ENCODE measurements around the gene GPANK1.

GPANK1 gene

DNA sequence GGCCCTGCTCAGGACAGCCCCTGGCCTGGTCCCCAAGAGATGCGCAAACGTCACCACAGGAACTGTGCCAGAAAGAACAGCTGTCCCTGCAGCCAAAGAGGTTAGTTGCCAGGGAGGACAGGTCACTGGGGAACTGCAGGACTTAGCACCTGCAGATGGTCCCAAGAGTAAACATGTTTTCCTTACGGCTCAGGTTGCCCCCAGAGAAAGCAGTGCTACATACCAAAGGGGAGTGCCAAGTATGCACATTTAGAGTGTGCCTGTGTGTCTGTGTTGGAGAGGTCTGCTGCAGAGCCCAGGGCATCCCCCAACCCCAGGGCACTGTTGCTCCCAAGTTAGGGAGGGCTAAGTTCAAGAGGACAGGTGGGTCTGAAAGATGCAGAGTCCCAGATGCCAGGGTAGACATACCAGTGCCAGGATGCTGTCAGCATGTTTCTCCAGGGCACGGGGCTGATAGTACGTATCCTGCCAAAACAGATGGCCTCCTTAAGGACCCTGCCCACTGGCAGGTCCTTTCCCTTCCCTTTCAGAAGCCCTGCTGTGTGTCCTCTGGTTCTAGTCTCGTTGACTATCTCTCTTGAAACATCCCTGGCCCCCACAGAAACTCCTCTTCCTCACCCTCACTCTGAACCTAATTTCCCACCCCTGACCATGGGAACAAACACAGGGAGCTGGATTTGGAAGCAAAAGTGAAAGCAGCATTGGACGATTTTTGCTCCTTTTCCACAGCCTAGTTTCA, 37.0 kb upstream of the GPANK1 start:
- TF ChIP-seq, protein P1, sequence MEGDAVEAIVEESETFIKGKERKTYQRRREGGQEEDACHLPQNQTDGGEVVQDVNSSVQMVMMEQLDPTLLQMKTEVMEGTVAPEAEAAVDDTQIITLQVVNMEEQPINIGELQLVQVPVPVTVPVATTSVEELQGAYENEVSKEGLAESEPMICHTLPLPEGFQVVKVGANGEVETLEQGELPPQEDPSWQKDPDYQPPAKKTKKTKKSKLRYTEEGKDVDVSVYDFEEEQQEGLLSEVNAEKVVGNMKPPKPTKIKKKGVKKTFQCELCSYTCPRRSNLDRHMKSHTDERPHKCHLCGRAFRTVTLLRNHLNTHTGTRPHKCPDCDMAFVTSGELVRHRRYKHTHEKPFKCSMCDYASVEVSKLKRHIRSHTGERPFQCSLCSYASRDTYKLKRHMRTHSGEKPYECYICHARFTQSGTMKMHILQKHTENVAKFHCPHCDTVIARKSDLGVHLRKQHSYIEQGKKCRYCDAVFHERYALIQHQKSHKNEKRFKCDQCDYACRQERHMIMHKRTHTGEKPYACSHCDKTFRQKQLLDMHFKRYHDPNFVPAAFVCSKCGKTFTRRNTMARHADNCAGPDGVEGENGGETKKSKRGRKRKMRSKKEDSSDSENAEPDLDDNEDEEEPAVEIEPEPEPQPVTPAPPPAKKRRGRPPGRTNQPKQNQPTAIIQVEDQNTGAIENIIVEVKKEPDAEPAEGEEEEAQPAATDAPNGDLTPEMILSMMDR (IDR thresholded peaks at IDR 0.05; ENCODE audit: extremely low read depth, missing control alignments) = no peak
- no peak for DNase-seq (ENCODE audit: low spot score)

DNA sequence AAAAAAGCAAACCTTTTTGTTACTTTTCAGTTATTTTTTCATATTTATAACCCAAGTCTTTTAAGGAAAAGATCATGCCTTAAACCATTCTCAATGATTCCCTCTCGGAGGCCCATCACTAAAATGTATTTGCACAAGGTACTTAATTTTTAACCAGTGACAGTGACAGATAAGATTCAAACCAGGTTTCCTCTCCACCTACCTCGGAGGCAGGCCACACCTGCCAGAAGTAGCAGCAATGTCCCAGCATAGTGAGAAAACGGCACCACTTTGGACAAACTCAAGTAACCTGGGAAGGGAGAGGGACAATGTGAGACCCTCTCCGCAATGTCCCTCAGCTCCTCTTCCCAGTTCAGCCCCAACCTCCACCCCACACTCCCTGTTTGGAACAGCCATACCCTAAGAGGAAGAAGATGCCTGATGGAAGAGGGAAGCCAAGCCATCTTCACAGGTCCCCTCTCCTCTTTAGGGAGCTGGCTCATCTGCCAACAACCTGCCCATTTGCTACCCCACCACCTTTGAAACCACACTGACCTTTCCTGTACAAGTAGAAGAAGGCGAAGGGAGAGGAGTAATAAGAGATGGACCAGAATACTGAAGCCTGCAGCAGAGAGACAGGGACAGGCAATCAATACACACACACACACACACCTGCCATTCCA, 36.1 kb upstream of the GPANK1 start:
- DNase-seq (ENCODE audit: low spot score) = no peak
- TF ChIP-seq, protein P1 (IDR thresholded peaks at IDR 0.05; ENCODE audit: extremely low read depth, missing control alignments) = no peak

DNA sequence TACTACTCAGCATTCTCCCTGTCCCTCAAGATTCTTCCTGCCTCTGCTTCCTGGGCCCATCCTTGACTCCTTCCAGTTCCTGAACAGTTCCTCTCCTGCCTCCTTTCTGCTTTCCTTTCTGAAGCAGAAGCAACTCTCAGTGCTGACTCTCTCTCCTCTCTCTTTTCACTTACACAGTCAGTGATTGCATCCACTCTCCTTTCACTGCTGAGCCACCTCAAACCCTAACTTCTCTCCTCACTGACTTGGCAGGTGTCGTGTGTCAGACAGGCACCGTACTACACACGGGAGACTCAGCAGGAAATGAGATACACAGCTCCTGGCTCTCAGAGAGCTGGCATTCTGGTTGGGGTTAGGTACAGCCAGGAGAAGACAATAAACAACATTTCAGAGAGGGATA, 32.8 kb upstream of the GPANK1 start:
- DNase-seq (ENCODE audit: low spot score) = no peak

DNA sequence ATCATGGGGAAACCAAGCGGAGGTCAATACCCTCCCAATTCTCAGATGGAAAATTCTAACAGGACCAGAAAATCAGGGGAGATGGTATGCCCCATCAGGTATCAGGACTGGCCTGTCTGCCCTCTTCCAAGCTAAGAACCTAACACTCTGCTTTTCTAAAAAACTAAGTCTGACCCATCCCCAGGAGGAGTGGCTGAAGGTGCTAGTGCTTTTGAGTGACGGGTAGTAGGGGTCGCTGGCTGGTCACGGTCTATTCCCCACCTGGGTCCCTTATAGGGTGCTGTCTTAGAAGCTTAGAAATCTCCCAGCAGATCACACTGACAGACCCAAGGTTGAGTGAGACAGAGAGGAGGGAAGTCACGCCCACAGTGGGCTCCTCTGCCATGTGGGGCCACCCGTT, 28.7 kb upstream of the GPANK1 start:
- TF ChIP-seq, protein P1 (IDR thresholded peaks at IDR 0.05; ENCODE audit: extremely low read depth, missing control alignments) = no peak
- DNase-seq (ENCODE audit: low spot score) = no peak

More for the DNA sequence above, 32.8 kb upstream of the GPANK1 start:
- TF ChIP-seq, protein P1 (IDR thresholded peaks at IDR 0.05; ENCODE audit: extremely low read depth, missing control alignments) = no peak

DNA sequence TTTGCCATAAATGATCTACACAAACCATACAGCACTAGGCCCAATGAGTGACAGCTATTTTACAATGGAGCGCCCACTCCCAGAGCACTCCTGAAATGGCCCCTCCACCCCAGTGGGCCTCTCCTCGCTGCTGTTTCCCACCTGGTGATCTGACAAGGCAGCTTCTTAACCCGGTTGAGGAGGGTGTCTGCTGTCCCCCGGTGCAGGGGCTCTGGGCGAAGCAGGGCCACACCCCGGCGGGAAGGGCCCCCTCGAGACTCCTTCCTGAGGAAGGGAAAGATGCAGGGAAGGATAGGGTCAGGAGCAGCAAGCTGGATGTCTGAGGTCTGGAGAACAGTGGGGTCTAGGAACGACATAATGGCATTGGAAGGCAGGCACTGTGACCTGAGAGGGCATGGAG, 28.1 kb upstream of the GPANK1 start:
- TF ChIP-seq, protein P1 (IDR thresholded peaks at IDR 0.05; ENCODE audit: extremely low read depth, missing control alignments) = no peak
- no peak for DNase-seq (ENCODE audit: low spot score)

DNA sequence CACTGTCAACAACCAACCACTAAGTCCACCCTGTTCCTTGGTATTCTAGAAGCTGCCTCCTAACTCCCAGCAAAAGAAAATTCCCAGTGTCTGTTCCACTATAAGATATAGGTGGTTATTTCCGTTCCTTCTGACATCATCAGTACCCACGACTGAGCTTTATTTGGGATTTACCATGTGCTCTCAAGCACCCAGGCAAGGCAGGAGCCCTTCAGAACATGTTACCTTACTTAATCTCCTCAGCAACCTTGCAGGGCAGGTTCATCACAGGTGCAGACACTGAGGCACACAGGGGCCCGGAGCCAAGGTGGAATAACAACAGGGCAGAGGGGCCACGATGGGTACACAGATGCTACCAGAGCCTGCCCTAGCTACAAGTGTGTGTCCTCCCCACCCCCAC, 27.6 kb upstream of the GPANK1 start:
- DNase-seq (ENCODE audit: low spot score) = no peak
- TF ChIP-seq, protein P1 (IDR thresholded peaks at IDR 0.05; ENCODE audit: extremely low read depth, missing control alignments) = no peak

DNA sequence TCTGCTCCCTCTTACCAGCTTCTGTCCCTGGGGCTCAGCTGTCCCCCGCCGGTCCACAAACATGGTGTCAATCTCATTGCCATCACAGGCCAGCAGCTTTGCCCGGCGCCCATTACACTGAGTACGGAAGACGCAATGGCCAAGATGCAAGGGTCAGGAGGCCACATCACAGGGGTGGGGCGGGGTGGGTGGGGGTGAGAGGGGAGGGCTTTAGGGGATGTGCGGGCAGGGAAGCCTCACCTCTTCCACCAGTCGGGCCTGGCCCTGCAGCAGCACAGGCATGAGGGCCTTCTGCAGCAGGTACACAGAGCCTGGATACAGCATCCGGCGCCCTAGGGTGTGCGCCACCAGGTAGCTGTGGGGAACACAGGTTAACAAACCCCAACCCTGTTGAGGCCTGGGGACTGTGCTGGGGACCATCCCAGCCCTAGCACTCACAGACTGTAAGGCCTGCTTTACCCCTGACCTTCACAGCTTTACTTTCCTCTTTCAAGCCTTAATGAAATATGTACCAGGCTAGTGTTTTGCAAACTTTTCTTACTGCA, 26.8 kb upstream of the GPANK1 start:
- TF ChIP-seq, protein P1 (IDR thresholded peaks at IDR 0.05; ENCODE audit: extremely low read depth, missing control alignments) = no peak
- DNase-seq (ENCODE audit: low spot score) = no peak

Data from GM20000 (cell line).